AG04450 (cell line): ENCODE results near the gene CPXM2. TPM values are rescaled to one million over a fixed set of nuclear protein-coding genes. Genes with fewer than 3 reads are reported as not detected.

Experiments
- CTCF ChIA-PET: fragments of 300-600, 350-600 bp; formaldehyde crosslinking; extraction: SDS; loops from one replicate; lab custom pipeline; 2022; ENCODE audit warnings: antibody characterized with exemption, inconsistent platforms; lab: Charles Lee
- POLR2A ChIA-PET: fragments of 350-600 bp; formaldehyde crosslinking; extraction: SDS; loops from one replicate; lab custom pipeline; 2021; ENCODE audit warnings: antibody characterized with exemption, inconsistent platforms; lab: Yijun Ruan, JAX
- DNase-seq: peaks from one replicate; pipeline ENCODE4 v3.0.0-alpha.2; 2011; ENCODE audit warnings: low read depth, low spot score
- H3K27ac ChIP-seq: one replicate; pipeline ENCODE4 v1.5.1; 2012; ENCODE audit warnings: low read depth, low read length, control low read depth
- H3K27me3 ChIP-seq: one replicate; pipeline ENCODE4 v1.6.0; 2012; ENCODE audit warnings: low read length; ENCODE audit not compliant: control insufficient read depth, insufficient read depth
- H3K4me3 ChIP-seq: 2 replicates; pipeline ENCODE4 v1.5.1; 2011; ENCODE audit warnings: mild to moderate bottlenecking, low read depth, low read length, control low read depth
- H3K9me3 ChIP-seq: 2 replicates; pipeline ENCODE4 v1.5.1; 2012; ENCODE audit warnings: low read length; ENCODE audit not compliant: control insufficient read depth, insufficient read depth
- CTCF ChIP-seq: IDR thresholded peaks from 2 replicates; pipeline ENCODE4 v1.5.1; 2011; ENCODE audit warnings: low read depth, low read length, control low read depth, inconsistent platforms
- polyA plus RNA-seq: library from polyadenylated mRNA; depleted of rRNA; stranded (reverse); fragments of >200 nt; gene quantifications from 2 replicates; pipeline ENCODE4 v1.2.3, GENCODE V29; 2011

The CPXM2 gene
- polyA plus RNA-seq, 1 experiment: not detected

GRCh38 chr10:123721441-123722049 lies 170.1 kb downstream of the CPXM2 start:
- POLR2A ChIA-PET: no interaction called here
- H3K27ac ChIP-seq: no peak overlapping the region
- no peak overlapping the region for H3K4me3 ChIP-seq
- peaks cover 57% of the 10 kb centered on the region for H3K9me3 ChIP-seq
- no peak for TF ChIP-seq CTCF
- H3K27me3 ChIP-seq: no peaks in the 10 kb centered on the region
- DNase-seq: no peak
- CTCF ChIA-PET: no interaction called here

GRCh38 chr10:123720536-123720935 lies 171.1 kb downstream of the CPXM2 start:
- Histone ChIP-seq H3K9me3 (peaks cover 60% of the 10 kb centered on the region), H3K27ac (no peak overlapping the region), H3K27me3 (no peaks in the 10 kb centered on the region), H3K4me3 (no peak overlapping the region)
- no peak for DNase-seq
- no peak for TF ChIP-seq CTCF
- ChIA-PET CTCF (no interaction called here), POLR2A (no interaction called here)

GRCh38 chr10:123718544-123719060 lies 173.0 kb downstream of the CPXM2 start:
- TF ChIP-seq CTCF: no peak
- no peak overlapping the region for H3K4me3 ChIP-seq
- no peaks in the 10 kb centered on the region for H3K27me3 ChIP-seq
- POLR2A ChIA-PET: no interaction called here
- DNase-seq: no peak
- CTCF ChIA-PET: no interaction called here
- peaks cover 53% of the 10 kb centered on the region for H3K9me3 ChIP-seq
- no peak overlapping the region for H3K27ac ChIP-seq

- H3K4me3 ChIP-seq: no peak overlapping the region
- CTCF ChIA-PET: no interaction called here
Observed at GRCh38 chr10:123717336-123717735, 174.3 kb downstream of the CPXM2 start.

More at GRCh38 chr10:123717336-123717735, 174.3 kb downstream of the CPXM2 start:
- POLR2A ChIA-PET: no interaction called here
- DNase-seq: no peak
- no peak for TF ChIP-seq CTCF
- H3K9me3 ChIP-seq: peaks cover 55% of the 10 kb centered on the region
- H3K27me3 ChIP-seq: no peaks in the 10 kb centered on the region
- no peak overlapping the region for H3K27ac ChIP-seq
